GM12878 (cell line): Measurements from ENCODE around the gene B4GALT7. TPM values are rescaled to one million over a fixed set of nuclear protein-coding genes. Genes with fewer than 3 reads are reported as not detected.

Experiments used
- CEBPB ChIP-seq, 2 experiments: fragments of 150-350 bp in 1 of 2; IDR thresholded peaks; 2 replicates each; pipeline ENCODE4 v1.6.1; 2012 to 2014; ENCODE audit warnings: low read depth in 2 of 2, low read length in 2 of 2, borderline replicate concordance in 1 of 2, inconsistent platforms in 1 of 2
- EP300 ChIP-seq, 2 experiments: fragments of 150-350 bp in 1 of 2; IDR thresholded peaks; 2 replicates each; pipeline ENCODE4 v1.6.1; 2011 to 2012; ENCODE audit warnings: low read depth in 2 of 2, low read length in 2 of 2, borderline replicate concordance in 1 of 2, improper control_type of control experiment in 1 of 2, inconsistent platforms in 1 of 2; ENCODE audit not compliant: control insufficient read depth in 1 of 2
- NFIC ChIP-seq: IDR thresholded peaks from 2 replicates; pipeline ENCODE4 v1.6.1; 2012; ENCODE audit warnings: low read depth, mild to moderate bottlenecking, inconsistent platforms, low read length, moderate library complexity
- NFYB ChIP-seq: IDR thresholded peaks from 2 replicates; pipeline ENCODE4 v1.6.1; 2011; ENCODE audit warnings: low read depth, mild to moderate bottlenecking, low read length, improper control_type of control experiment, moderate library complexity; ENCODE audit not compliant: insufficient read depth
- STAT1 ChIP-seq: fragments of 450-650 bp; conservative IDR thresholded peaks from 2 replicates; pipeline ENCODE4 v1.6.1; 2014; ENCODE audit warnings: antibody characterized with exemption, mild to moderate bottlenecking
- SUPT20H ChIP-seq: IDR thresholded peaks from 2 replicates; pipeline ENCODE4 v1.6.1; 2011; ENCODE audit warnings: low read depth, mild to moderate bottlenecking, low read length, moderate library complexity, borderline replicate concordance; ENCODE audit not compliant: control insufficient read depth
- polyA plus RNA-seq, 11 experiments: library from polyadenylated mRNA; depleted of rRNA in 4 of 11; unstranded in 6 of 11; stranded (reverse) in 5 of 11; fragments of >200 nt; fragmentation: Nextera tagmentation in 4 of 11; fragmentation: Illumina TruSeq in 1 of 11; extraction: Ambion mirVana in 4 of 11; extraction: Trizol in 1 of 11; gene quantifications; 1 replicate in 1 of 11; 2 replicates in 10 of 11; pipeline versions ENCODE4 v1.2.1 to v1.2.3, GENCODE V29; 2011 to 2016; ENCODE audit warnings: inconsistent platforms in 2 of 11, missing spikeins in 2 of 11, low read depth in 1 of 11
- total RNA-seq, 4 experiments: library from RNA; depleted of rRNA in 3 of 4; stranded (reverse); fragments of >200 nt in 3 of 4; fragmentation: Illumina TruSeq in 1 of 4; extraction: Trizol in 1 of 4; gene quantifications; 2 replicates each; pipeline versions ENCODE4 v1.2.1 to v1.2.3, GENCODE V29; 2013 to 2021
- TF ChIP-seq, protein P1 (sequence below): fragments of 450-650 bp; IDR thresholded peaks from 2 replicates; pipeline ENCODE4 v1.6.1; 2016; ENCODE audit warnings: mild to moderate bottlenecking
- TF ChIP-seq, protein P2 (sequence below): fragments of 450-650 bp; formaldehyde crosslinking; IDR thresholded peaks from 2 replicates; pipeline ENCODE4 v1.5.0; 2022; ENCODE audit warnings: mild to moderate bottlenecking, missing genetic modification characterization
- TF ChIP-seq, protein P3 (sequence below): fragments of 450-650 bp; IDR thresholded peaks from 2 replicates; pipeline ENCODE4 v1.6.1; 2016; ENCODE audit warnings: mild to moderate bottlenecking, moderate library complexity, borderline replicate concordance
- TF ChIP-seq, protein P4 (sequence below): fragments of 450-650 bp; formaldehyde crosslinking; IDR thresholded peaks from 2 replicates; pipeline ENCODE4 v1.4.0; 2020; ENCODE audit warnings: mild to moderate bottlenecking, moderate library complexity

Gene B4GALT7
- total and polyA plus RNA-seq, 10 of the 15 experiments (the other 5 are each of a cell fraction or from before 2014, with no cell fraction given): 0.34 to 27.3 (median 16.4) TPM

DNA sequence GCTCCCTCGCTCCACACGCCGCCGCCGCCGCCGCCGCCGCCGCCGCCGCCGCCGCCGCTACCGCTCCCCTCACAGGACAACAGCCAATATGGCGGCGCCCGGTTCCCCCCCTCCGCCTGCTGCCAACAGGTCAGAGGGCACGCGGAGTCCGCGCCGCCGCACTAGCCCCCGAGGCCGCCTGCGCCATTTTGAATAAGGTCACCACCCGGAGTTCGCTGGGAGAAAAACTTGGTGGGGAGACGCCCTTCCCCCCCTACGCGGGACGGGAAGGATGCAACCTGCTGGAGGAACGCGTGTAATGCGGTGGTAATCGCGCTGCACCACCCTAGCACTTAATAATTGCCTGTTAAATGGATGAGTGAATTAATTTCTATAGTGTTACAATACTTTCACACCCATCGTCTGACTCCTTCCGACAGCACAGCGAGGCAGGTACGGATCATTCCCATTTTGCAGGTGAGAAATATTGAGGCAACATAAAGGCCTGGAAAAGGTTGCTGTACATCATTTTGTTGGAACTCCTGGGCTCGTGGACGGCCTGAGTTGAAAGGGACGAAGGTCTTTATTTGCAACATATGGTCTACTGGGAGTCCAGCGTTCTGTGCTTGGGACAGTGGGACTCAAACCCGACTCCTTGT is 45.3 kb upstream of the B4GALT7 start, which contains the start of gene FAM193B (continued):
- TF ChIP-seq STAT1: no peak
- TF ChIP-seq, protein P1, sequence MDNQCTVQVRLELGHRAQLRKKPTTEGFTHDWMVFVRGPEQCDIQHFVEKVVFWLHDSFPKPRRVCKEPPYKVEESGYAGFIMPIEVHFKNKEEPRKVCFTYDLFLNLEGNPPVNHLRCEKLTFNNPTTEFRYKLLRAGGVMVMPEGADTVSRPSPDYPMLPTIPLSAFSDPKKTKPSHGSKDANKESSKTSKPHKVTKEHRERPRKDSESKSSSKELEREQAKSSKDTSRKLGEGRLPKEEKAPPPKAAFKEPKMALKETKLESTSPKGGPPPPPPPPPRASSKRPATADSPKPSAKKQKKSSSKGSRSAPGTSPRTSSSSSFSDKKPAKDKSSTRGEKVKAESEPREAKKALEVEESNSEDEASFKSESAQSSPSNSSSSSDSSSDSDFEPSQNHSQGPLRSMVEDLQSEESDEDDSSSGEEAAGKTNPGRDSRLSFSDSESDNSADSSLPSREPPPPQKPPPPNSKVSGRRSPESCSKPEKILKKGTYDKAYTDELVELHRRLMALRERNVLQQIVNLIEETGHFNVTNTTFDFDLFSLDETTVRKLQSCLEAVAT: peak; percentile 97
- TF ChIP-seq, protein P2, sequence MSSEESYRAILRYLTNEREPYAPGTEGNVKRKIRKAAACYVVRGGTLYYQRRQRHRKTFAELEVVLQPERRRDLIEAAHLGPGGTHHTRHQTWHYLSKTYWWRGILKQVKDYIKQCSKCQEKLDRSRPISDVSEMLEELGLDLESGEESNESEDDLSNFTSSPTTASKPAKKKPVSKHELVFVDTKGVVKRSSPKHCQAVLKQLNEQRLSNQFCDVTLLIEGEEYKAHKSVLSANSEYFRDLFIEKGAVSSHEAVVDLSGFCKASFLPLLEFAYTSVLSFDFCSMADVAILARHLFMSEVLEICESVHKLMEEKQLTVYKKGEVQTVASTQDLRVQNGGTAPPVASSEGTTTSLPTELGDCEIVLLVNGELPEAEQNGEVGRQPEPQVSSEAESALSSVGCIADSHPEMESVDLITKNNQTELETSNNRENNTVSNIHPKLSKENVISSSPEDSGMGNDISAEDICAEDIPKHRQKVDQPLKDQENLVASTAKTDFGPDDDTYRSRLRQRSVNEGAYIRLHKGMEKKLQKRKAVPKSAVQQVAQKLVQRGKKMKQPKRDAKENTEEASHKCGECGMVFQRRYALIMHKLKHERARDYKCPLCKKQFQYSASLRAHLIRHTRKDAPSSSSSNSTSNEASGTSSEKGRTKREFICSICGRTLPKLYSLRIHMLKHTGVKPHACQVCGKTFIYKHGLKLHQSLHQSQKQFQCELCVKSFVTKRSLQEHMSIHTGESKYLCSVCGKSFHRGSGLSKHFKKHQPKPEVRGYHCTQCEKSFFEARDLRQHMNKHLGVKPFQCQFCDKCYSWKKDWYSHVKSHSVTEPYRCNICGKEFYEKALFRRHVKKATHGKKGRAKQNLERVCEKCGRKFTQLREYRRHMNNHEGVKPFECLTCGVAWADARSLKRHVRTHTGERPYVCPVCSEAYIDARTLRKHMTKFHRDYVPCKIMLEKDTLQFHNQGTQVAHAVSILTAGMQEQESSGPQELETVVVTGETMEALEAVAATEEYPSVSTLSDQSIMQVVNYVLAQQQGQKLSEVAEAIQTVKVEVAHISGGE (CRISPR knock-in tag): no peak
- no peak for TF ChIP-seq NFIC
- TF ChIP-seq, protein P3, sequence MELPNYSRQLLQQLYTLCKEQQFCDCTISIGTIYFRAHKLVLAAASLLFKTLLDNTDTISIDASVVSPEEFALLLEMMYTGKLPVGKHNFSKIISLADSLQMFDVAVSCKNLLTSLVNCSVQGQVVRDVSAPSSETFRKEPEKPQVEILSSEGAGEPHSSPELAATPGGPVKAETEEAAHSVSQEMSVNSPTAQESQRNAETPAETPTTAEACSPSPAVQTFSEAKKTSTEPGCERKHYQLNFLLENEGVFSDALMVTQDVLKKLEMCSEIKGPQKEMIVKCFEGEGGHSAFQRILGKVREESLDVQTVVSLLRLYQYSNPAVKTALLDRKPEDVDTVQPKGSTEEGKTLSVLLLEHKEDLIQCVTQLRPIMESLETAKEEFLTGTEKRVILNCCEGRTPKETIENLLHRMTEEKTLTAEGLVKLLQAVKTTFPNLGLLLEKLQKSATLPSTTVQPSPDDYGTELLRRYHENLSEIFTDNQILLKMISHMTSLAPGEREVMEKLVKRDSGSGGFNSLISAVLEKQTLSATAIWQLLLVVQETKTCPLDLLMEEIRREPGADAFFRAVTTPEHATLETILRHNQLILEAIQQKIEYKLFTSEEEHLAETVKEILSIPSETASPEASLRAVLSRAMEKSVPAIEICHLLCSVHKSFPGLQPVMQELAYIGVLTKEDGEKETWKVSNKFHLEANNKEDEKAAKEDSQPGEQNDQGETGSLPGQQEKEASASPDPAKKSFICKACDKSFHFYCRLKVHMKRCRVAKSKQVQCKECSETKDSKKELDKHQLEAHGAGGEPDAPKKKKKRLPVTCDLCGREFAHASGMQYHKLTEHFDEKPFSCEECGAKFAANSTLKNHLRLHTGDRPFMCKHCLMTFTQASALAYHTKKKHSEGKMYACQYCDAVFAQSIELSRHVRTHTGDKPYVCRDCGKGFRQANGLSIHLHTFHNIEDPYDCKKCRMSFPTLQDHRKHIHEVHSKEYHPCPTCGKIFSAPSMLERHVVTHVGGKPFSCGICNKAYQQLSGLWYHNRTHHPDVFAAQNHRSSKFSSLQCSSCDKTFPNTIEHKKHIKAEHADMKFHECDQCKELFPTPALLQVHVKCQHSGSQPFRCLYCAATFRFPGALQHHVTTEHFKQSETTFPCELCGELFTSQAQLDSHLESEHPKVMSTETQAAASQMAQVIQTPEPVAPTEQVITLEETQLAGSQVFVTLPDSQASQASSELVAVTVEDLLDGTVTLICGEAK: peak; percentile 39; the same call in 1 of the 2 replicates
- TF ChIP-seq CEBPB (IDR thresholded peaks at IDR 0.05; ENCODE audit: borderline replicate concordance in 1 of 2, low read depth in 2 of 2, low read length in 2 of 2): no peak
- no peak for TF ChIP-seq EP300 (IDR thresholded peaks at IDR 0.05; ENCODE audit: borderline replicate concordance in 1 of 2, control insufficient read depth in 1 of 2, low read depth in 2 of 2, low read length in 2 of 2)
- TF ChIP-seq NFYB: no peak
- TF ChIP-seq, protein P4, sequence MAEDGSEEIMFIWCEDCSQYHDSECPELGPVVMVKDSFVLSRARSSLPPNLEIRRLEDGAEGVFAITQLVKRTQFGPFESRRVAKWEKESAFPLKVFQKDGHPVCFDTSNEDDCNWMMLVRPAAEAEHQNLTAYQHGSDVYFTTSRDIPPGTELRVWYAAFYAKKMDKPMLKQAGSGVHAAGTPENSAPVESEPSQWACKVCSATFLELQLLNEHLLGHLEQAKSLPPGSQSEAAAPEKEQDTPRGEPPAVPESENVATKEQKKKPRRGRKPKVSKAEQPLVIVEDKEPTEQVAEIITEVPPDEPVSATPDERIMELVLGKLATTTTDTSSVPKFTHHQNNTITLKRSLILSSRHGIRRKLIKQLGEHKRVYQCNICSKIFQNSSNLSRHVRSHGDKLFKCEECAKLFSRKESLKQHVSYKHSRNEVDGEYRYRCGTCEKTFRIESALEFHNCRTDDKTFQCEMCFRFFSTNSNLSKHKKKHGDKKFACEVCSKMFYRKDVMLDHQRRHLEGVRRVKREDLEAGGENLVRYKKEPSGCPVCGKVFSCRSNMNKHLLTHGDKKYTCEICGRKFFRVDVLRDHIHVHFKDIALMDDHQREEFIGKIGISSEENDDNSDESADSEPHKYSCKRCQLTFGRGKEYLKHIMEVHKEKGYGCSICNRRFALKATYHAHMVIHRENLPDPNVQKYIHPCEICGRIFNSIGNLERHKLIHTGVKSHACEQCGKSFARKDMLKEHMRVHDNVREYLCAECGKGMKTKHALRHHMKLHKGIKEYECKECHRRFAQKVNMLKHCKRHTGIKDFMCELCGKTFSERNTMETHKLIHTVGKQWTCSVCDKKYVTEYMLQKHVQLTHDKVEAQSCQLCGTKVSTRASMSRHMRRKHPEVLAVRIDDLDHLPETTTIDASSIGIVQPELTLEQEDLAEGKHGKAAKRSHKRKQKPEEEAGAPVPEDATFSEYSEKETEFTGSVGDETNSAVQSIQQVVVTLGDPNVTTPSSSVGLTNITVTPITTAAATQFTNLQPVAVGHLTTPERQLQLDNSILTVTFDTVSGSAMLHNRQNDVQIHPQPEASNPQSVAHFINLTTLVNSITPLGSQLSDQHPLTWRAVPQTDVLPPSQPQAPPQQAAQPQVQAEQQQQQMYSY (CRISPR knock-in tag): no peak
- TF ChIP-seq SUPT20H: no peak
